Transverse colon (tissue), 4 donors: ENCODE data around the gene PIGR. TPM values are rescaled to one million over a fixed set of nuclear protein-coding genes. Genes with fewer than 3 reads are reported as not detected.
A peak's percentile ranks its signal among the peaks of the same experiment; 100 is the strongest.

Source experiments
- DNase-seq: peaks from one replicate; pipeline ENCODE4 v3.0.0-alpha.2; 2019
- H3K27ac ChIP-seq, 4 donors: fragments of 200-600 bp; sonication (generic); 2 replicates each; pipeline ENCODE4 v1.5.1; 2016 to 2018; ENCODE audit warnings: inconsistent platforms in 4 of 4
- H3K27me3 ChIP-seq: fragments of 200-600 bp; sonication (generic); 2 replicates; pipeline ENCODE4 v1.5.1; 2017; ENCODE audit warnings: inconsistent platforms
- H3K36me3 ChIP-seq, 4 donors: fragments of 200-600 bp; sonication (generic); 2 replicates each; pipeline ENCODE4 v1.5.1; 2017 to 2019; ENCODE audit warnings: inconsistent platforms in 4 of 4
- H3K4me1 ChIP-seq, 4 donors: fragments of 200-600 bp; sonication (generic); 2 replicates each; pipeline ENCODE4 v1.5.1; 2017 to 2020; ENCODE audit warnings: inconsistent platforms in 4 of 4
- H3K4me3 ChIP-seq, 4 donors: fragments of 200-600 bp; sonication (generic); 1 replicate in 1 of 4; 2 replicates in 3 of 4; pipeline versions ENCODE4 v1.5.1 to v1.6.1; 2017 to 2019; ENCODE audit warnings: inconsistent platforms in 4 of 4
- H3K9me3 ChIP-seq, 2 donors: fragments of 200-600 bp; sonication (generic); 2 replicates each; pipeline ENCODE4 v1.5.1; 2017 to 2019; ENCODE audit warnings: inconsistent platforms in 2 of 2
- CTCF ChIP-seq, 5 experiments: fragments of 200-600 bp in 3 of 5; fragments of 450-650 bp in 2 of 5; sonication (generic) in 3 of 5; IDR thresholded peaks; 1 replicate in 2 of 5; 2 replicates in 3 of 5; pipeline ENCODE4 v1.5.1; 2016 to 2017; ENCODE audit warnings: antibody characterized with exemption in 5 of 5, inconsistent platforms in 3 of 5, mild to moderate bottlenecking in 2 of 5, moderate library complexity in 1 of 5
- EP300 ChIP-seq: sonication (generic); formaldehyde crosslinking; IDR thresholded peaks from one replicate; pipeline ENCODE4 v1.6.1; 2017; ENCODE audit warnings: antibody characterized with exemption, low read depth
- POLR2A ChIP-seq: fragments of 450-650 bp; IDR thresholded peaks from one replicate; pipeline ENCODE4 v1.6.1; 2016; ENCODE audit warnings: antibody characterized with exemption, mild to moderate bottlenecking, moderate library complexity
- POLR2AphosphoS5 ChIP-seq, 3 donors: sonication (generic); formaldehyde crosslinking; IDR thresholded peaks; one replicate each; pipeline ENCODE4 v1.6.1; 2016; ENCODE audit warnings: antibody characterized with exemption in 3 of 3
- WGBS, 2 donors: methylation state at CpG; one replicate each; pipeline ENCODE4 v1.1.5; 2018; ENCODE audit warnings: low coverage in 1 of 2; 5-methylcytosine and 5-hydroxymethylcytosine counted together
- in situ Hi-C, 4 donors: fragments of 200-750 bp; cut with MboI; loops; one replicate each; pipeline versions ENCODE4 v1.15.0 to v1.15.1; 2017; ENCODE audit warnings: low sequenced_read_pairs in 3 of 4, low pct_ligation_motif_present in 1 of 4, low pct_unique_long_range_greater_than_20kb in 1 of 4
- intact Hi-C: fragments of 100-400 bp; cut with DNase I; formaldehyde crosslinking; loops from one replicate; pipeline ENCODE4 v1.15.1; 2023; ENCODE audit warnings: low total_unique reads
- total RNA-seq, 4 donors: library from RNA; depleted of rRNA; stranded (reverse); fragments of >200 nt; gene quantifications; one replicate each; pipeline ENCODE4 v1.1.0, GENCODE V29; 2016

The PIGR gene
- total RNA-seq, 4 donors from 2014 or later, result 3,370 to 10,796 (median 6,659) TPM

- TF ChIP-seq POLR2AphosphoS5 (IDR thresholded peaks at IDR 0.05) (peak in 1 of 3 donors; percentile 11), POLR2A (no peak)
- 60 to 61% methylated on average over 3 to 4 of the region's 4 CpGs for WGBS, 2 donors
- in situ Hi-C loops (no loop called here), intact Hi-C loops (no loop called here)
- peaks cover 11 to 86% (median 72%) of the 10 kb centered on the region in 4 donors for H3K4me1 ChIP-seq
- H3K27me3 ChIP-seq, result no peaks in the 10 kb centered on the region
- H3K4me3 ChIP-seq, result no peak overlapping the region
- H3K9me3 ChIP-seq, result no peaks in the 10 kb centered on the region
- no peaks in the 10 kb centered on the region for H3K36me3 ChIP-seq
- no peak for DNase-seq
- peak overlapping the region; percentile 85 to 90 (median 89) for H3K27ac ChIP-seq
These were observed 5.9 kb upstream of the PIGR start for GRCh38 chr1:206952171-206952570.

GRCh38 chr1:206951318-206952100 is 5.2 kb upstream of the PIGR start:
- 40 to 65% methylated on average over 1 to 4 of the region's 4 CpGs for WGBS, 2 donors
- in situ Hi-C loops (no loop called here), intact Hi-C loops (no loop called here)
- Histone ChIP-seq H3K27ac (peak overlapping the region; percentile 85 to 90 (median 89)), H3K4me1 (peaks cover 11 to 90% (median 73%) of the 10 kb centered on the region in 4 donors), H3K4me3 (no peak overlapping the region), H3K9me3 (no peaks in the 10 kb centered on the region), H3K27me3 (no peaks in the 10 kb centered on the region), H3K36me3 (no peaks in the 10 kb centered on the region)
- no peak for TF ChIP-seq POLR2A
- no peak for TF ChIP-seq EP300
- TF ChIP-seq POLR2AphosphoS5 (IDR thresholded peaks at IDR 0.05), result peak; percentile 8 to 61 (median 45)
- TF ChIP-seq CTCF (IDR thresholded peaks at IDR 0.05), result peak in 1 of 5 experiments; percentile 14
- peak; percentile 53 for DNase-seq

- in situ Hi-C loops, result no loop called here
These were observed 3.4 kb upstream of the PIGR start for GRCh38 chr1:206949641-206950040.

GRCh38 chr1:206949208-206949607 is 2.9 kb upstream of the PIGR start:
- H3K27me3 ChIP-seq, result no peaks in the 10 kb centered on the region
- in situ Hi-C loops, result no loop called here
- TF ChIP-seq POLR2AphosphoS5 (IDR thresholded peaks at IDR 0.05), result no peak
- TF ChIP-seq EP300, result no peak
- TF ChIP-seq POLR2A, result no peak
- no peak for TF ChIP-seq CTCF (IDR thresholded peaks at IDR 0.05)
- H3K4me1 ChIP-seq, result peaks cover 4 to 68% (median 52%) of the 10 kb centered on the region in 4 donors
- WGBS, 2 donors, result 80% methylated on average over 4 of the region's 4 CpGs; no CpG with 5 or more reads in 1 of the 2 donors
- no peaks in the 10 kb centered on the region for H3K36me3 ChIP-seq
- intact Hi-C loops, result no loop called here
- no peaks in the 10 kb centered on the region for H3K9me3 ChIP-seq
- no peak for DNase-seq
- no peak overlapping the region for H3K4me3 ChIP-seq
- no peak overlapping the region for H3K27ac ChIP-seq

More at GRCh38 chr1:206949641-206950040, 3.4 kb upstream of the PIGR start:
- peak overlapping the region in 1 of 4 donors; percentile 85 for H3K27ac ChIP-seq
- no peaks in the 10 kb centered on the region for H3K36me3 ChIP-seq
- 87 to 91% methylated on average over 5 of the region's 5 CpGs for WGBS, 2 donors
- intact Hi-C loops, result no loop called here
- TF ChIP-seq POLR2AphosphoS5 (IDR thresholded peaks at IDR 0.05), result no peak
- no peak for TF ChIP-seq CTCF (IDR thresholded peaks at IDR 0.05)
- TF ChIP-seq EP300, result no peak
- TF ChIP-seq POLR2A, result no peak
- no peak for DNase-seq
- peaks cover 4 to 72% (median 56%) of the 10 kb centered on the region in 4 donors for H3K4me1 ChIP-seq
- H3K4me3 ChIP-seq, result no peak overlapping the region
- no peaks in the 10 kb centered on the region for H3K27me3 ChIP-seq
- H3K9me3 ChIP-seq, result no peaks in the 10 kb centered on the region
